CD4-positive, alpha-beta T cell (primary cell): ENCODE data around the gene DNAJB12. TPM values are rescaled to one million over a fixed set of nuclear protein-coding genes. Genes with fewer than 3 reads are reported as not detected.

Source experiments
- ATAC-seq: fragments of 200-7000 bp; cut with Tn5 transposase; one replicate; pipeline ENCODE4 v1.10.0; 2022; ENCODE audit warnings: mild to moderate bottlenecking; ENCODE audit not compliant: poor library complexity
- CTCF ChIA-PET: fragments of 350-600 bp; sonication (Branson Sonifier 250); formaldehyde crosslinking; loops from one replicate; lab custom pipeline; 2021; ENCODE audit warnings: antibody characterized with exemption, inconsistent platforms; lab: Charles Lee
- POLR2A ChIA-PET: fragments of 350-600 bp; sonication (Branson Sonifier 250); formaldehyde crosslinking; loops from one replicate; lab custom pipeline; 2021; ENCODE audit warnings: antibody characterized with exemption, inconsistent platforms; lab: Charles Lee
- DNase-seq, 14 experiments: peaks; one replicate each; pipeline ENCODE4 v3.0.0-alpha.2; 2013 to 2020; ENCODE audit warnings: mixed read lengths in 2 of 14
- H3K27ac ChIP-seq, 2 donors: one replicate each; pipeline versions ENCODE4 v1.5.1 to v1.7.0; 2013; ENCODE audit warnings: low read length in 2 of 2, low read depth in 1 of 2, mild to moderate bottlenecking in 1 of 2
- H3K27me3 ChIP-seq, 2 experiments: 1 replicate in 1 of 2; 2 replicates in 1 of 2; pipeline versions ENCODE4 v1.6.1 to v1.7.0; 2013; ENCODE audit warnings: low read length in 2 of 2, control low read depth in 1 of 2, mild to moderate bottlenecking in 1 of 2, moderate library complexity in 1 of 2; ENCODE audit not compliant: insufficient read depth in 2 of 2, control insufficient read depth in 1 of 2
- H3K36me3 ChIP-seq: one replicate; pipeline ENCODE4 v1.6.1; 2013; ENCODE audit warnings: low read length, control low read depth; ENCODE audit not compliant: insufficient read depth
- H3K4me1 ChIP-seq: one replicate; pipeline ENCODE4 v1.6.1; 2013; ENCODE audit warnings: low read length, control low read depth; ENCODE audit not compliant: insufficient read depth
- H3K4me3 ChIP-seq: one replicate; pipeline ENCODE4 v1.5.1; 2013; ENCODE audit warnings: mild to moderate bottlenecking, low read length, moderate library complexity
- H3K9me3 ChIP-seq, 2 experiments: 1 replicate in 1 of 2; 2 replicates in 1 of 2; pipeline versions ENCODE4 v1.6.1 to v1.7.0; 2013; ENCODE audit warnings: low read length in 2 of 2, mild to moderate bottlenecking in 2 of 2, control low read depth in 1 of 2, moderate library complexity in 1 of 2; ENCODE audit not compliant: control insufficient read depth in 1 of 2, insufficient read depth in 1 of 2
- H3K27ac Mint-ChIP-seq: one replicate; pipeline ENCODE4 v1.8.0; 2020; ENCODE audit warnings: mixed read lengths
- H3K27me3 Mint-ChIP-seq: one replicate; pipeline ENCODE4 v1.8.0; 2021; ENCODE audit warnings: mixed read lengths
- H3K36me3 Mint-ChIP-seq: one replicate; pipeline ENCODE4 v1.8.0; 2021; ENCODE audit warnings: low read depth, mixed read lengths
- H3K4me1 Mint-ChIP-seq: one replicate; pipeline ENCODE4 v1.8.0; 2021; ENCODE audit warnings: low read depth, mixed read lengths
- H3K4me3 Mint-ChIP-seq: one replicate; pipeline ENCODE4 v1.8.0; 2020; ENCODE audit warnings: mild to moderate bottlenecking, mixed read lengths
- H3K9me3 Mint-ChIP-seq: one replicate; pipeline ENCODE4 v1.8.0; 2020; ENCODE audit warnings: mixed read lengths
- intact Hi-C, 2 experiments: fragments of 100-400 bp; cut with DNase I in 1 of 2; cut with micrococcal nuclease in 1 of 2; formaldehyde crosslinking; loops; one replicate each; pipeline versions ENCODE4 v1.15.1 to v1.9.0; 2023 to 2025; cut with DNase I, micrococcal nuclease
- total RNA-seq, 174 experiments: library from RNA in 2 of 174; stranded (reverse) in 2 of 174; gene quantifications; one replicate each; pipeline ENCODE4 v1.2.3 and lab custom pipeline; 2021 to 2026
- TF ChIP-seq, protein P1 (sequence below): fragments of 200-600 bp; IDR thresholded peaks from one replicate; pipeline ENCODE4 v1.8.0; 2022; ENCODE audit warnings: antibody characterized with exemption, mild to moderate bottlenecking

Gene DNAJB12
- total RNA-seq, 2 experiments from 2014 or later: 25.2 to 27.0 TPM

DNA sequence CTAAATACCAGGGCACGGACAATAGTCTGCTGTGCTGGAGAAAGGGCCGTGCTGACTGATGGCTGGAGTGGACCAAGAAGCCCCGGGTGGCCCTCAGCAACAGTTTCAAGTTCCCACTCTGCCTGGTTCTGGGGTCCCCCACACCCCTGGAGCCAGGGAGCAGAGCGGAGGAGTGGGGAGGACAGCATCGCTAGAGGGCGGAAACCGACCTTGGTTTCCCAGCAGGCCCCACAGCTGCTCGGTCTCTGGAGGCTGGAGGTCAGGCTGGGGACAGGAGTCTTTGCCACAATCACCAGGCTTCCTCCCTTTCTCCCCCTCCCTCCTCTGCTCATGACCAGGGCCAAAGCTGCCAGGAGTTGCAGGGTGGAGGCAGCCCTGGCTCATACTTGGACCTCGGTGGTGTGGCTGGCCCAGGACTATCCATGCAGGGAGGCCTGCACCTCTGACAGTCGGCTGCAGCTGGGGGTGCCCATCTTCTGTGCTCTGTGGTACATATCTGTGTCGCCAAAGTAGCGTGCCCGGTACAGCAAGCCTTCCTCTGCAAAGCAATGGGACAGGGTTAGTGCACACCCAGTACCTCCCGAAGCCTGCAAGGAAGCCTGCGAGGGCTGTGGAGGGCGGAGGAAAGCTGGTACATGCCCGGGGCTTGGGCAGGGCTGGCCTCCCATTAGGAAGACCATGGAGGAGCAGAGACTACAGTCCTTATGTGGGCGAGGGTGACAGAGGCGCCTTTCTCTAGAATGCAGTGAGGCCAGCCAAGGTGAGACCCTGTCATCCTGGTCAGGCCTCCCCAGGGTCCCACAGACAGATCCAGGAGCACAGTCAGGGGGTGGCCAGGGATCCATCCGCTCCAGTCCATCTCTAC, 19.1 kb downstream of the DNAJB12 start:
- Histone ChIP-seq H3K9me3 (no peaks in the 10 kb centered on the region), H3K4me3 (peak overlapping the region; percentile 24), H3K27ac (peak overlapping the region; percentile 74 to 90), H3K27me3 (no peaks in the 10 kb centered on the region), H3K36me3 (peaks cover 25% of the 10 kb centered on the region), H3K4me1 (peaks cover 74% of the 10 kb centered on the region)
- Mint-ChIP-seq H3K27ac (peak overlapping the region; percentile 94), H3K27me3 (no peaks in the 10 kb centered on the region), H3K36me3 (peaks cover 27% of the 10 kb centered on the region), H3K9me3 (no peaks in the 10 kb centered on the region), H3K4me1 (peaks cover 78% of the 10 kb centered on the region), H3K4me3 (peak overlapping the region; percentile 65)
- CTCF ChIA-PET: interaction anchor here (0.8 to 5.9 kb wide), 10 partner anchors 16 to 287 kb away, joined by 3 to 54 read pairs (median 6); partner anchors contain the start of gene DDIT4
- ATAC-seq (peak; percentile 13), DNase-seq (peak in 8 of 14 experiments; percentile 29 to 80 (median 45))
- TF ChIP-seq, protein P1, sequence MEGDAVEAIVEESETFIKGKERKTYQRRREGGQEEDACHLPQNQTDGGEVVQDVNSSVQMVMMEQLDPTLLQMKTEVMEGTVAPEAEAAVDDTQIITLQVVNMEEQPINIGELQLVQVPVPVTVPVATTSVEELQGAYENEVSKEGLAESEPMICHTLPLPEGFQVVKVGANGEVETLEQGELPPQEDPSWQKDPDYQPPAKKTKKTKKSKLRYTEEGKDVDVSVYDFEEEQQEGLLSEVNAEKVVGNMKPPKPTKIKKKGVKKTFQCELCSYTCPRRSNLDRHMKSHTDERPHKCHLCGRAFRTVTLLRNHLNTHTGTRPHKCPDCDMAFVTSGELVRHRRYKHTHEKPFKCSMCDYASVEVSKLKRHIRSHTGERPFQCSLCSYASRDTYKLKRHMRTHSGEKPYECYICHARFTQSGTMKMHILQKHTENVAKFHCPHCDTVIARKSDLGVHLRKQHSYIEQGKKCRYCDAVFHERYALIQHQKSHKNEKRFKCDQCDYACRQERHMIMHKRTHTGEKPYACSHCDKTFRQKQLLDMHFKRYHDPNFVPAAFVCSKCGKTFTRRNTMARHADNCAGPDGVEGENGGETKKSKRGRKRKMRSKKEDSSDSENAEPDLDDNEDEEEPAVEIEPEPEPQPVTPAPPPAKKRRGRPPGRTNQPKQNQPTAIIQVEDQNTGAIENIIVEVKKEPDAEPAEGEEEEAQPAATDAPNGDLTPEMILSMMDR: no peak
- intact Hi-C loops: loop anchor here (1.0 to 10.0 kb wide), 11 partner anchors 15 to 1021 kb away; partner anchors contain the start of gene SLC29A3 (in 1 of the 2)
- POLR2A ChIA-PET: interaction anchor here (0.7 to 5.3 kb wide), 15 partner anchors 10 to 259 kb away, joined by 3 to 38 read pairs (median 5); partner anchors contain the start of genes ANAPC16, ASCC1, DDIT4 and SPOCK2

DNA sequence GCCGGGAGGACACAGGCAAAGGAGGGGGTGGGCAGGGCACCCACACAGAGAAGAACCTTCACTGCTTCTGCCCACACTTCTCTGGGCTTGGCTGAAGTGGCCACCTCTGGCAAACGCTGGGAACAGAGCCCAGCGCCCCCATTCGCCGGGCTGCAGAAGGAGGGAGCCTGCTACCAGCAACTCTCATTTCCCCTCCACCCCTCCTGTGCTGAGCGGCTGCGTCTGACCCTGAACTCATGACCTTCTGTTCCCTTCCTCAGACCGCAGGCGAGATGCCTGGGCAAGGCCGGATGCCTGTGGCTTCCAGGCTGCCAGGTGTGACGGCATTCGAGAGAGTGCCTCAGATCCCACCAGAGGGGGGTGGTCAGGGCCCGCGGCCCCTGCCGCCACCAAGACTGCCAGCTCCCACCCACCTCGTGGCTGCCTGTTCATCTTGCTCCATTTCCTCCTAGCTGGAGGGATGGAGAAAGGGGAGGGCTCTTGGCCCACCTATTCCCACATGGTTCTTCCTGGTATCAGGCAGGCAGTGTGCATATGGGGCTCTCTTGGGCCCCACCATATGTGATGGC, 19.8 kb downstream of the DNAJB12 start:
- Mint-ChIP-seq H3K4me3 (peak overlapping the region; percentile 65), H3K27me3 (no peaks in the 10 kb centered on the region), H3K4me1 (peaks cover 81% of the 10 kb centered on the region), H3K27ac (peak overlapping the region; percentile 94), H3K36me3 (peaks cover 22% of the 10 kb centered on the region), H3K9me3 (no peaks in the 10 kb centered on the region)
- ATAC-seq: peak; percentile 56
- peaks cover 23% of the 10 kb centered on the region for H3K36me3 ChIP-seq
- no peaks in the 10 kb centered on the region for H3K9me3 ChIP-seq
- no peaks in the 10 kb centered on the region for H3K27me3 ChIP-seq
- CTCF ChIA-PET: interaction anchor here (0.8 to 5.9 kb wide), 10 partner anchors 15 to 286 kb away, joined by 3 to 54 read pairs (median 5); partner anchors contain the start of gene DDIT4
- POLR2A ChIA-PET: interaction anchor here (0.7 to 5.8 kb wide), 16 partner anchors 10 to 258 kb away, joined by 3 to 84 read pairs (median 8); partner anchors contain the start of genes ANAPC16, ASCC1, DDIT4 and SPOCK2
- H3K4me1 ChIP-seq: peaks cover 74% of the 10 kb centered on the region
- peak overlapping the region; percentile 24 for H3K4me3 ChIP-seq
- TF ChIP-seq, protein P1: no peak
- peak overlapping the region; percentile 74 to 90 for H3K27ac ChIP-seq
- intact Hi-C loops: loop anchor here (1.0 to 10.0 kb wide), 6 partner anchors 15 to 1020 kb away; partner anchors contain the start of gene SLC29A3 (in 1 of the 2)
- peak; percentile 66 to 97 (median 78) for DNase-seq
